Measurements from ENCODE around the gene MEGF11. TPM values are rescaled to one million over a fixed set of nuclear protein-coding genes. Genes with fewer than 3 reads are reported as not detected.

The MEGF11 gene
- total RNA-seq, 3 donors from 2014 or later (not counting 1 experiment from before 2014, with no cell fraction given) = not detected

GRCh38 chr15:65948383-65948782 lies 305.2 kb downstream of the MEGF11 start:
- intact Hi-C loops (cut with micrococcal nuclease) = no loop called here
- WGBS (ENCODE audit: insufficient coverage) = 91% methylated on average over 8 of the region's 8 CpGs
- H3K36me3 Mint-ChIP-seq = no peaks in the 10 kb centered on the region

GRCh38 chr15:65947041-65947440 lies 306.5 kb downstream of the MEGF11 start:
- Histone ChIP-seq H3K4me1 (ENCODE audit: control insufficient read depth, insufficient read depth, low read length) (no peaks in the 10 kb centered on the region), H3K4me3 (ENCODE audit: low read length) (no peak overlapping the region), H3K9me3 (ENCODE audit: control insufficient read depth, insufficient read depth, low read length) (no peaks in the 10 kb centered on the region), H3K36me3 (ENCODE audit: control insufficient read depth, insufficient read depth, low read length) (no peaks in the 10 kb centered on the region), H3K27me3 (ENCODE audit: control insufficient read depth, insufficient read depth, low read length) (no peaks in the 10 kb centered on the region), H3K27ac (ENCODE audit: low read length) (no peak overlapping the region)
- DNase-seq (no peak), ATAC-seq (no peak)
- peaks cover 6 to 7% of the 10 kb centered on the region in 2 donors for H3K4me1 Mint-ChIP-seq
- WGBS (ENCODE audit: insufficient coverage) = 92% methylated on average over 3 of the region's 3 CpGs
- H3K36me3 Mint-ChIP-seq = no peaks in the 10 kb centered on the region
- intact Hi-C loops (cut with micrococcal nuclease) = no loop called here
- no peak overlapping the region for H3K27ac Mint-ChIP-seq
- no peak overlapping the region for H3K4me3 Mint-ChIP-seq
- H3K9me3 Mint-ChIP-seq = no peaks in the 10 kb centered on the region
- no peak for TF ChIP-seq CTCF (IDR thresholded peaks at IDR 0.05)
- H3K27me3 Mint-ChIP-seq (ENCODE audit: low read depth in 2 of 2) = peaks cover 6 to 9% of the 10 kb centered on the region in 2 donors

More at GRCh38 chr15:65948383-65948782, 305.2 kb downstream of the MEGF11 start:
- Mint-ChIP-seq H3K4me3 (no peak overlapping the region), H3K9me3 (no peaks in the 10 kb centered on the region), H3K27ac (no peak overlapping the region), H3K4me1 (peaks cover 6 to 7% of the 10 kb centered on the region in 2 donors), H3K27me3 (ENCODE audit: low read depth in 2 of 2) (peaks cover 6 to 11% of the 10 kb centered on the region in 2 donors)
- no peaks in the 10 kb centered on the region for H3K27me3 ChIP-seq (ENCODE audit: control insufficient read depth, insufficient read depth, low read length)
- no peak for TF ChIP-seq CTCF (IDR thresholded peaks at IDR 0.05)
- no peaks in the 10 kb centered on the region for H3K4me1 ChIP-seq (ENCODE audit: control insufficient read depth, insufficient read depth, low read length)
- no peaks in the 10 kb centered on the region for H3K36me3 ChIP-seq (ENCODE audit: control insufficient read depth, insufficient read depth, low read length)
- no peak overlapping the region for H3K4me3 ChIP-seq (ENCODE audit: low read length)
- DNase-seq (no peak), ATAC-seq (no peak)
- H3K27ac ChIP-seq (ENCODE audit: low read length) = no peak overlapping the region
- no peaks in the 10 kb centered on the region for H3K9me3 ChIP-seq (ENCODE audit: control insufficient read depth, insufficient read depth, low read length)

- no peak for DNase-seq
- no peaks in the 10 kb centered on the region for H3K36me3 ChIP-seq (ENCODE audit: control insufficient read depth, insufficient read depth, low read length)
- H3K36me3 Mint-ChIP-seq = no peaks in the 10 kb centered on the region
- no peak overlapping the region for H3K4me3 Mint-ChIP-seq
- H3K4me1 ChIP-seq (ENCODE audit: control insufficient read depth, insufficient read depth, low read length) = no peaks in the 10 kb centered on the region
- no peak for TF ChIP-seq CTCF (IDR thresholded peaks at IDR 0.05)
- no peak for ATAC-seq
- no peak overlapping the region for H3K27ac Mint-ChIP-seq
- no peaks in the 10 kb centered on the region for H3K27me3 ChIP-seq (ENCODE audit: control insufficient read depth, insufficient read depth, low read length)
- H3K9me3 ChIP-seq (ENCODE audit: control insufficient read depth, insufficient read depth, low read length) = no peaks in the 10 kb centered on the region
- no peak overlapping the region for H3K27ac ChIP-seq (ENCODE audit: low read length)
- peaks cover 0 to 9% of the 10 kb centered on the region in 2 donors for H3K27me3 Mint-ChIP-seq (ENCODE audit: low read depth in 2 of 2)
- no peaks in the 10 kb centered on the region for H3K9me3 Mint-ChIP-seq
- H3K4me3 ChIP-seq (ENCODE audit: low read length) = no peak overlapping the region
- no peaks in the 10 kb centered on the region for H3K4me1 Mint-ChIP-seq
- intact Hi-C loops (cut with micrococcal nuclease) = no loop called here
- WGBS (ENCODE audit: insufficient coverage) = 85% methylated on average over 6 of the region's 6 CpGs
Measured at GRCh38 chr15:65945616-65946015, 307.9 kb downstream of the MEGF11 start.

- H3K27me3 ChIP-seq (ENCODE audit: control insufficient read depth, insufficient read depth, low read length) = no peaks in the 10 kb centered on the region
- no peaks in the 10 kb centered on the region for H3K9me3 ChIP-seq (ENCODE audit: control insufficient read depth, insufficient read depth, low read length)
- Mint-ChIP-seq H3K27ac (no peak overlapping the region), H3K9me3 (no peaks in the 10 kb centered on the region), H3K27me3 (ENCODE audit: low read depth in 2 of 2) (peaks cover 0 to 9% of the 10 kb centered on the region in 2 donors), H3K36me3 (no peaks in the 10 kb centered on the region), H3K4me3 (no peak overlapping the region), H3K4me1 (no peaks in the 10 kb centered on the region)
- intact Hi-C loops (cut with micrococcal nuclease) = no loop called here
- H3K27ac ChIP-seq (ENCODE audit: low read length) = no peak overlapping the region
- H3K4me3 ChIP-seq (ENCODE audit: low read length) = no peak overlapping the region
- DNase-seq = no peak
- H3K4me1 ChIP-seq (ENCODE audit: control insufficient read depth, insufficient read depth, low read length) = no peaks in the 10 kb centered on the region
- TF ChIP-seq CTCF (IDR thresholded peaks at IDR 0.05) = no peak
- H3K36me3 ChIP-seq (ENCODE audit: control insufficient read depth, insufficient read depth, low read length) = no peaks in the 10 kb centered on the region
- ATAC-seq = no peak
- 77% methylated on average over 3 of the region's 3 CpGs for WGBS (ENCODE audit: insufficient coverage)
Measured at GRCh38 chr15:65944404-65944803, 309.1 kb downstream of the MEGF11 start.
